Measurements from ENCODE around the gene ADRA2A.

DNA sequence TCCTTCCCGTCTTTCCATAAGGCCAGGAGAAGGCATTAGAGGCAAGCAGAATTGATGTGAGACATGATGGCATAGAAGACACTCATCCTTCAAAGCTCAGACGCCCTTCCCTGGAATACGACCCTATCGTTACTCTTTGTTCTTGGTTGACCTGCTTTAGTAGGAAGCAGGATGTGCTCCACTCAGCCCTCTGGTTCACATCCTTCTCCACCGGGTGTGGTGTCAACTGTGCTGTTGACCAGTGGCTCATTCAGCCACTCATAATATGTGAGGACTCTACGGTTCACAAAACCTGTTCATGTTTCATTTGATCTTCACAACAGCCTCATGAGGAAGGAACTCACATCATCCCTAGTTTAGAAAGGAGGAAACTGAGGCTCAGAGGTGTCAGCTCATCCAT is 47.1 kb downstream of the ADRA2A start:
- TF ChIP-seq TAF1 (IDR thresholded peaks at IDR 0.05; ENCODE audit: low read depth, low read length), result no peak
- TF ChIP-seq POLR2A (IDR thresholded peaks at IDR 0.05; ENCODE audit: low read depth, low read length), result no peak
